K562 (cell line): ENCODE results near the gene GASK1A. TPM values are rescaled to one million over a fixed set of nuclear protein-coding genes. Genes with fewer than 3 reads are reported as not detected.

Experiments used
- ATAC-seq: fragments of 200-7000 bp; cut with Tn5 transposase; 3 replicates; pipeline ENCODE4 v1.9.1; 2020; ENCODE audit warnings: moderate library complexity
- BruUV-seq: library from RNA; stranded (reverse); fragments of 400-500 nt; replicated peaks from 2 replicates; lab custom pipeline; 2021; lab: Mats Ljungman, UMichigan
- CTCF ChIA-PET: fragments of 300-600 bp; formaldehyde crosslinking; extraction: SDS; loops from one replicate; lab custom pipeline; 2021; ENCODE audit warnings: low intra/inter-chr PET ratio; lab: Yijun Ruan, JAX
- POLR2A ChIA-PET: fragments of 300-600, 350-650 bp; sonication (Branson Sonifier 250); formaldehyde crosslinking; extraction: SDS; loops from one replicate; lab custom pipeline; 2021; ENCODE audit warnings: antibody characterized with exemption, inconsistent platforms; lab: Yijun Ruan, JAX
- DNase-seq, 4 experiments: peaks; one replicate each; pipeline versions ENCODE4 v3.0.0 to v3.0.0-alpha.2; 2011 to 2018; ENCODE audit warnings: low spot score in 3 of 4, mixed read lengths in 3 of 4; ENCODE audit errors: extremely low read depth in 1 of 4
- FAIRE-seq: peaks from 2 replicates; lab custom pipeline; 2011; peaks lifted over from hg19 to GRCh38; lab: Jason Lieb, UNC
- H2AFZ ChIP-seq: 2 replicates; pipeline ENCODE4 v1.6.0; 2011; ENCODE audit warnings: low read depth, low read length, control low read depth, inconsistent platforms
- H3K27ac ChIP-seq: fragments of 200-600 bp; 3 replicates; pipeline ENCODE4 v1.8.0; 2011; ENCODE audit warnings: low read depth, mild to moderate bottlenecking, control low read depth, inconsistent platforms, low read length, moderate library complexity, mixed read lengths; ENCODE audit errors: extremely low read depth
- H3K27me3 ChIP-seq, 2 experiments: fragments of 300-600 bp in 1 of 2; 2 replicates in 1 of 2; 3 replicates in 1 of 2; pipeline versions ENCODE4 v1.6.0 to v1.8.0; 2011; ENCODE audit warnings: inconsistent platforms in 2 of 2, low read length in 2 of 2, mild to moderate bottlenecking in 1 of 2, mixed read lengths in 1 of 2, moderate library complexity in 1 of 2; ENCODE audit not compliant: control insufficient read depth in 2 of 2, insufficient read depth in 2 of 2
- H3K36me3 ChIP-seq: fragments of 300-600 bp; 3 replicates; pipeline ENCODE4 v1.8.0; 2011; ENCODE audit warnings: mild to moderate bottlenecking, low read length, inconsistent platforms; ENCODE audit not compliant: control insufficient read depth, insufficient read depth
- H3K4me1 ChIP-seq, 2 experiments: fragments of 200-600 bp in 1 of 2; replicated peaks in 1 of 2; 2 replicates in 1 of 2; 3 replicates in 1 of 2; pipeline versions ENCODE4 v1.5.1 to v1.8.0; 2011; ENCODE audit warnings: inconsistent platforms in 2 of 2, low read length in 2 of 2, mild to moderate bottlenecking in 1 of 2, mixed read lengths in 1 of 2, moderate library complexity in 1 of 2; ENCODE audit not compliant: control insufficient read depth in 2 of 2, insufficient read depth in 2 of 2
- H3K4me2 ChIP-seq: 2 replicates; pipeline ENCODE4 v1.6.1; 2011; ENCODE audit warnings: low read length, control low read depth, inconsistent platforms, mixed read lengths; ENCODE audit not compliant: insufficient read depth
- H3K4me3 ChIP-seq: fragments of 200-600 bp; sonication (generic), shearing (Covaris generic); 2 replicates; pipeline ENCODE4 v1.5.1; 2016; ENCODE audit warnings: control low read depth, inconsistent platforms
- H3K79me2 ChIP-seq: fragments of 200-600 bp; 3 replicates; pipeline ENCODE4 v1.8.0; 2011; ENCODE audit warnings: low read length, inconsistent platforms; ENCODE audit not compliant: control insufficient read depth, insufficient read depth
- H3K9ac ChIP-seq, 2 experiments: 2 replicates each; pipeline versions ENCODE4 v1.6.0 to v1.6.1; 2011; ENCODE audit warnings: low read depth in 2 of 2, low read length in 2 of 2, control low read depth in 1 of 2, inconsistent platforms in 1 of 2, mild to moderate bottlenecking in 1 of 2, mixed read lengths in 1 of 2; ENCODE audit not compliant: insufficient read depth in 1 of 2
- H3K9me1 ChIP-seq: one replicate; pipeline ENCODE4 v1.6.0; 2011; ENCODE audit warnings: inconsistent platforms, mild to moderate bottlenecking, low read length, moderate library complexity; ENCODE audit not compliant: control insufficient read depth, insufficient read depth
- H3K9me3 ChIP-seq: replicated peaks from 2 replicates; pipeline ENCODE4 v1.5.1; 2011; ENCODE audit warnings: low read depth, low read length, inconsistent platforms; ENCODE audit not compliant: control insufficient read depth, insufficient read depth
- H4K20me1 ChIP-seq: replicated peaks from 2 replicates; pipeline ENCODE4 v1.6.1; 2011; ENCODE audit warnings: low read length, inconsistent platforms, mixed read lengths; ENCODE audit not compliant: control insufficient read depth, insufficient read depth
- CCNT2 ChIP-seq: IDR thresholded peaks from 2 replicates; pipeline ENCODE4 v1.6.1; 2011; ENCODE audit warnings: borderline replicate concordance, low read depth, mild to moderate bottlenecking, moderate library complexity, mixed read lengths, low read length; ENCODE audit not compliant: insufficient read length; ENCODE audit errors: extremely low read depth
- HIVEP1 ChIP-seq: fragments of 250-450 bp; sonication (Bioruptor Pico); IDR thresholded peaks from 2 replicates; pipeline ENCODE4 v1.4.0; 2020; ENCODE audit warnings: mild to moderate bottlenecking
- PHF20 ChIP-seq: fragments of 450-650 bp; IDR thresholded peaks from 2 replicates; pipeline ENCODE4 v1.6.1; 2018; ENCODE audit not compliant: partially characterized antibody
- RUNX1 ChIP-seq: sonication (generic); IDR thresholded peaks from 2 replicates; pipeline ENCODE4 v1.6.1; 2016; ENCODE audit warnings: antibody characterized with exemption, low read depth
- TEAD1 ChIP-seq, 2 experiments: fragments of 450-650 bp in 1 of 2; sonication (generic) in 1 of 2; formaldehyde crosslinking; IDR thresholded peaks; 2 replicates each; pipeline versions ENCODE4 v1.4.0 to v1.8.0; 2020 to 2022; ENCODE audit warnings: mild to moderate bottlenecking in 2 of 2, missing genetic modification reagents in 1 of 2
- TGIF2 ChIP-seq: sonication (generic); formaldehyde crosslinking; IDR thresholded peaks from 2 replicates; pipeline ENCODE4 v1.8.1; 2022; ENCODE audit warnings: mild to moderate bottlenecking, missing genetic modification reagents, moderate library complexity
- ZNF282 ChIP-seq: sonication (generic); formaldehyde crosslinking; IDR thresholded peaks from 2 replicates; pipeline ENCODE4 v1.8.1; 2023; ENCODE audit warnings: missing genetic modification reagents
- ZSCAN32 ChIP-seq: fragments of 450-650 bp; formaldehyde crosslinking; IDR thresholded peaks from 2 replicates; pipeline ENCODE4 v1.4.0; 2020; ENCODE audit warnings: mild to moderate bottlenecking, moderate library complexity
- WGBS: fragments of 100-300 bp; shearing (Covaris generic); methylation state at CpG from one replicate; pipeline ENCODE4 v1.1.6; 2016; ENCODE audit warnings: low coverage, mixed read lengths; ENCODE audit not compliant: insufficient coverage; ENCODE audit errors: missing lambda C conversion rate; 5-methylcytosine and 5-hydroxymethylcytosine counted together
- in situ Hi-C: fragments of 300-500 bp; cut with MboI; formaldehyde crosslinking; loops from 4 replicates; pipeline ENCODE4 v1.15.0; 2018; ENCODE audit warnings: inconsistent platforms, mixed read lengths
- intact Hi-C: fragments of 100-400 bp; cut with micrococcal nuclease; formaldehyde crosslinking; loops from 2 replicates; pipeline ENCODE4 v1.14.2; 2022
- polyA plus RNA-seq, 8 experiments: library from polyadenylated mRNA; depleted of rRNA in 4 of 8; stranded (reverse) in 5 of 8; unstranded in 3 of 8; fragments of >200 nt; fragmentation: Nextera tagmentation in 2 of 8; fragmentation: Illumina TruSeq in 1 of 8; extraction: Ambion mirVana in 2 of 8; extraction: Trizol in 1 of 8; gene quantifications; 2 replicates each; pipeline versions ENCODE4 v1.2.1 to v1.2.3, GENCODE V29; 2011 to 2014; ENCODE audit warnings: inconsistent platforms in 1 of 8, missing spikeins in 1 of 8
- total RNA-seq, 7 experiments: library from RNA; depleted of rRNA in 6 of 7; stranded (reverse); fragments of >200 nt in 6 of 7; fragmentation: Illumina TruSeq in 2 of 7; extraction: Trizol in 2 of 7; gene quantifications; 2 replicates each; pipeline versions ENCODE4 v1.2.1 to v1.2.3, GENCODE V29; 2011 to 2021; ENCODE audit warnings: low replicate concordance in 1 of 7
- TF ChIP-seq, protein P1 (sequence below): fragments of 450-650 bp; conservative IDR thresholded peaks from 2 replicates; pipeline ENCODE4 v1.6.1; 2016; ENCODE audit warnings: missing genetic modification characterization, low read depth, mild to moderate bottlenecking, control low read depth, missing compliant biosample characterization
- TF ChIP-seq, protein P2 (sequence below): sonication (generic); formaldehyde crosslinking; IDR thresholded peaks from 2 replicates; pipeline ENCODE4 v1.8.0; 2022; ENCODE audit warnings: mild to moderate bottlenecking, missing genetic modification reagents

Gene GASK1A
- total and polyA plus RNA-seq, 9 of the 15 experiments (the other 6 are each of a cell fraction or from before 2014, with no cell fraction given), result 0.04 to 0.11 (median 0.05) TPM; not detected in 5

DNA sequence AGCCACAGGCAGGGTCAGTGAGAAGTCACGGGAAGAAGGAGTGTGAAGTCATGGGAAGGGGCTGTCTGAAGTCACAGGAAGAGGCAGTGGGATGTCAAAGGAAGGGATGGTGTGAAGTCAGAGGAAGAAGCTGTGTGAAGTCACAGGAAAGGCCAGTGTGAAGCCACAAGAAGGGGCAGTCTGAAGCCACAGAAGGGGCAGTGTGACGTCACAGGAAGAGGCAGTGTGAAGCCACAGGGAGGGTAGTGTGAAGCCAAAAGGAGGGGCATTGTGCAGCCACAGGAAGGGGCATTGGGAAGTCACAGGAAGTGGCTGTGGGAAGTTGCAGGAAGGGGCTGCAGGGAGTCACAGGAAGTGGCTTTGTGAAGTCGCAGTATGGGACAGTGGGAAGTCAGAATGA, 35.1 kb downstream of the GASK1A start (continued):
- no peak for TF ChIP-seq ZNF282 (CRISPR knock-in tag)
- TF ChIP-seq PHF20, result no peak

DNA sequence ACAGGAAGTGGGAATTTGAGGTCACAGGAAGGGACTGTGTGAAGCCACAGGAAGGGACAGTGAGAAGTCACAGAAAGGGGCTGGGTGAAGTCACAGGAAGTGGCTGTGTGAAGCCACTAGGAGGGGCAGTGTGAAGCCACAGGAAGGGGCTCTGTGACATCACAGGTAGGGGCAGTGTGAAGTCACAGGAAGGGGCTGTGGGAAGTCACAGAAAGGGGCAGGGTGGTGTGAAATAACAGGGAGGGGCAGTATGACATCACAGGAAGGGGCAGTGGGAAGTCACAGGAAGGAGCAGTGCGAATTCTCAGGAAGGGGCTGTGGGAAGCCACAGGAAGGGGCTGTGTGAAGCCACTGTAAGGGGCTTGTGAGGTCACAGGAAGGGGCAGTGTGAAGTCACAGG, 35.8 kb downstream of the GASK1A start:
- Histone ChIP-seq H3K4me1 (no peaks in the 10 kb centered on the region), H3K4me3 (no peak overlapping the region), H4K20me1 (no peaks in the 10 kb centered on the region), H3K36me3 (no peaks in the 10 kb centered on the region), H3K9me1 (no peaks in the 10 kb centered on the region), H2AFZ (no peak overlapping the region), H3K27ac (no peak overlapping the region), H3K27me3 (0 out of 5 replicates have a peak, but pooled peaks cover 0 to 3% of the 10 kb centered on the region in 2 experiments), H3K9ac (no peak overlapping the region), H3K79me2 (no peaks in the 10 kb centered on the region), H3K4me2 (no peak overlapping the region), H3K9me3 (no peaks in the 10 kb centered on the region; the same call in 1 of the 2 replicates)
- intact Hi-C loops (no loop called here), in situ Hi-C loops (no loop called here)
- WGBS, result 0% methylated on average over 1 of the region's 1 CpG
- ChIA-PET CTCF (no interaction called here), POLR2A (no interaction called here)
- no peak for DNase-seq
- no TSS peak for BruUV-seq
- FAIRE-seq, result no peak
- TF ChIP-seq TGIF2 (no peak), TEAD1 (CRISPR knock-in tag; IDR thresholded peaks at IDR 0.05) (no peak)
- ATAC-seq, result no peak

DNA sequence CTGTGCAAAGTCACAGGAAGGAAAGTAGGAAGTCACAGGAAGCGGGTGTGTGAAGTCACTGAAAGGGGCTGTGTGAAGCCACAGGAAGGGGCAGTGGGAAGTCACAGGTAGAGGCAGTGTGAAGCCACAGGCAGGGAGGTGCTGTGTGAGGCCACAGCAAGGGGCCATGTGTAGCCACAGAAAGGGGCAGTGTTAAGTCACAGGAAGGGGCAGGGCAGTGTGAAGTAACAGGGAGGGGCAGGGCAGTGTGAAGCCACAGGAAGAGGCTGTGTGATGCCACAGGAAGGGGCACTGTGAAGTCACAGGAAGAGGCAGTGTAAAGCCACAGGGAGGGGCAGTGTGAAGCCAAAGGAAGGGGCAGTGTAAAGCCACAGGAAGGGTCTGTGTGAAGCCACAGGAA, 36.5 kb downstream of the GASK1A start:
- no peak for TF ChIP-seq RUNX1
- no peak for TF ChIP-seq HIVEP1 (CRISPR knock-in tag)
- TF ChIP-seq, protein P1, sequence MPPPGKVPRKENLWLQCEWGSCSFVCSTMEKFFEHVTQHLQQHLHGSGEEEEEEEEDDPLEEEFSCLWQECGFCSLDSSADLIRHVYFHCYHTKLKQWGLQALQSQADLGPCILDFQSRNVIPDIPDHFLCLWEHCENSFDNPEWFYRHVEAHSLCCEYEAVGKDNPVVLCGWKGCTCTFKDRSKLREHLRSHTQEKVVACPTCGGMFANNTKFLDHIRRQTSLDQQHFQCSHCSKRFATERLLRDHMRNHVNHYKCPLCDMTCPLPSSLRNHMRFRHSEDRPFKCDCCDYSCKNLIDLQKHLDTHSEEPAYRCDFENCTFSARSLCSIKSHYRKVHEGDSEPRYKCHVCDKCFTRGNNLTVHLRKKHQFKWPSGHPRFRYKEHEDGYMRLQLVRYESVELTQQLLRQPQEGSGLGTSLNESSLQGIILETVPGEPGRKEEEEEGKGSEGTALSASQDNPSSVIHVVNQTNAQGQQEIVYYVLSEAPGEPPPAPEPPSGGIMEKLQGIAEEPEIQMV, result no peak
- no peak for TF ChIP-seq ZSCAN32
- TF ChIP-seq, protein P2, sequence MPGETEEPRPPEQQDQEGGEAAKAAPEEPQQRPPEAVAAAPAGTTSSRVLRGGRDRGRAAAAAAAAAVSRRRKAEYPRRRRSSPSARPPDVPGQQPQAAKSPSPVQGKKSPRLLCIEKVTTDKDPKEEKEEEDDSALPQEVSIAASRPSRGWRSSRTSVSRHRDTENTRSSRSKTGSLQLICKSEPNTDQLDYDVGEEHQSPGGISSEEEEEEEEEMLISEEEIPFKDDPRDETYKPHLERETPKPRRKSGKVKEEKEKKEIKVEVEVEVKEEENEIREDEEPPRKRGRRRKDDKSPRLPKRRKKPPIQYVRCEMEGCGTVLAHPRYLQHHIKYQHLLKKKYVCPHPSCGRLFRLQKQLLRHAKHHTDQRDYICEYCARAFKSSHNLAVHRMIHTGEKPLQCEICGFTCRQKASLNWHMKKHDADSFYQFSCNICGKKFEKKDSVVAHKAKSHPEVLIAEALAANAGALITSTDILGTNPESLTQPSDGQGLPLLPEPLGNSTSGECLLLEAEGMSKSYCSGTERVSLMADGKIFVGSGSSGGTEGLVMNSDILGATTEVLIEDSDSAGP (CRISPR knock-in tag), result no peak
- TF ChIP-seq CCNT2, result no peak
- TF ChIP-seq, all 486 proteins: peak for 0
- Histone ChIP-seq H3K4me3 (no peak overlapping the region), H3K4me1 (no peaks in the 10 kb centered on the region), H3K36me3 (no peaks in the 10 kb centered on the region), H3K27ac (no peak overlapping the region), H3K9ac (no peak overlapping the region), H3K9me3 (no peaks in the 10 kb centered on the region; the same call in 1 of the 2 replicates), H3K4me2 (no peak overlapping the region), H4K20me1 (no peaks in the 10 kb centered on the region), H3K27me3 (0 out of 5 replicates have a peak, but pooled peaks cover 0 to 3% of the 10 kb centered on the region in 2 experiments), H3K79me2 (no peaks in the 10 kb centered on the region), H3K9me1 (no peaks in the 10 kb centered on the region), H2AFZ (no peak overlapping the region)
- in situ Hi-C loops, result no loop called here
- 0% methylated on average over 1 of the region's 1 CpG for WGBS
- intact Hi-C loops, result no loop called here
- no peak for ATAC-seq
- no peak for FAIRE-seq
- CTCF ChIA-PET, result no interaction called here
- DNase-seq, result no peak
- BruUV-seq, result no TSS peak
- POLR2A ChIA-PET, result no interaction called here
